Upper lobe of left lung (tissue), 4 donors: ENCODE data around the gene ABCA9.

Experiments
- CTCF ChIP-seq, 6 experiments: fragments of 450-650 bp in 4 of 6; fragments of 200-600 bp in 2 of 6; sonication (generic) in 2 of 6; IDR thresholded peaks; one replicate each; pipeline ENCODE4 v1.5.1; 2016 to 2019; ENCODE audit warnings: antibody characterized with exemption in 6 of 6
- POLR2A ChIP-seq, 4 donors: fragments of 450-650 bp; IDR thresholded peaks; one replicate each; pipeline ENCODE4 v1.5.1; 2016 to 2017; ENCODE audit warnings: antibody characterized with exemption in 4 of 4, mild to moderate bottlenecking in 2 of 4

- TF ChIP-seq CTCF (IDR thresholded peaks at IDR 0.05) (no peak), POLR2A (IDR thresholded peaks at IDR 0.05) (no peak)
Observed at GRCh38 chr17:68987966-68988365, 72.8 kb downstream of the ABCA9 start.
